PC-3 (cell line): Measurements from ENCODE around the gene EMP3. TPM values are rescaled to one million over a fixed set of nuclear protein-coding genes. Genes with fewer than 3 reads are reported as not detected.

ENCODE experiments used
- ATAC-seq: fragments of 200-7000 bp; cut with Tn5 transposase; 2 replicates; pipeline ENCODE4 v1.9.1; 2020; ENCODE audit warnings: mild to moderate bottlenecking, moderate library complexity
- BruUV-seq: library from RNA; stranded (reverse); fragments of 400-500 nt; replicated peaks from 2 replicates; lab custom pipeline; 2021; lab: Mats Ljungman, UMichigan
- CTCF ChIA-PET: fragments of 300-600 bp; sonication (Branson Sonifier 250); formaldehyde crosslinking; loops from one replicate; lab custom pipeline; 2022; ENCODE audit warnings: antibody characterized with exemption; lab: Charles Lee
- POLR2A ChIA-PET: fragments of 300-600 bp; sonication (Branson Sonifier 250); formaldehyde crosslinking; loops from one replicate; lab custom pipeline; 2022; ENCODE audit warnings: antibody characterized with exemption; ENCODE audit not compliant: unreplicated experiment; lab: Charles Lee
- DNase-seq: peaks from one replicate; pipeline ENCODE4 v3.0.0-alpha.2; 2015
- H2AFZ ChIP-seq: fragments of 300-600 bp; sonication (generic); 2 replicates; pipeline ENCODE4 v1.6.0; 2016; ENCODE audit warnings: antibody characterized with exemption, low read length
- H3F3A ChIP-seq: fragments of 300-600 bp; sonication (generic); one replicate; pipeline ENCODE4 v1.6.0; 2017; ENCODE audit warnings: antibody characterized with exemption, low read length, control low read depth, mild to moderate bottlenecking; ENCODE audit not compliant: unreplicated experiment
- H3K27ac ChIP-seq: fragments of 300-600 bp; sonication (generic); 2 replicates; pipeline ENCODE4 v1.5.1; 2016; ENCODE audit warnings: mild to moderate bottlenecking, low read length
- H3K27me3 ChIP-seq: fragments of 300-600 bp; sonication (generic); 2 replicates; pipeline ENCODE4 v1.6.1; 2016; ENCODE audit warnings: low read length, mixed read lengths
- H3K36me3 ChIP-seq: fragments of 300-600 bp; sonication (generic); 2 replicates; pipeline ENCODE4 v1.6.1; 2016; ENCODE audit warnings: low read depth, mixed run types, low read length, mixed read lengths
- H3K4me1 ChIP-seq: fragments of 300-600 bp; sonication (generic); 2 replicates; pipeline ENCODE4 v1.5.1; 2016; ENCODE audit warnings: low read length; ENCODE audit not compliant: insufficient read depth
- H3K4me2 ChIP-seq: fragments of 300-600 bp; sonication (generic); 2 replicates; pipeline ENCODE4 v1.6.0; 2016; ENCODE audit warnings: low read length
- H3K4me3 ChIP-seq: fragments of 300-600 bp; sonication (generic); 2 replicates; pipeline ENCODE4 v1.5.1; 2016; ENCODE audit warnings: mild to moderate bottlenecking, low read length, mixed read lengths
- H3K79me2 ChIP-seq: fragments of 300-600 bp; sonication (generic); 2 replicates; pipeline ENCODE4 v1.6.1; 2017; ENCODE audit warnings: low read length, mixed read lengths
- H3K9ac ChIP-seq: fragments of 300-600 bp; sonication (generic); 2 replicates; pipeline ENCODE4 v1.6.0; 2016; ENCODE audit warnings: mild to moderate bottlenecking, low read length
- H3K9me2 ChIP-seq: fragments of 300-600 bp; sonication (generic); replicated peaks from 2 replicates; pipeline ENCODE4 v1.6.1; 2016; ENCODE audit warnings: mixed run types, low read length, mixed read lengths
- H3K9me3 ChIP-seq: fragments of 300-600 bp; sonication (generic); 2 replicates; pipeline ENCODE4 v1.6.1; 2016; ENCODE audit warnings: low read length, mixed read lengths
- H4K20me1 ChIP-seq: fragments of 300-600 bp; sonication (generic); 2 replicates; pipeline ENCODE4 v1.6.1; 2016; ENCODE audit warnings: low read length, mixed read lengths
- CTCF ChIP-seq: fragments of 300-600 bp; sonication (generic); conservative IDR thresholded peaks from 2 replicates; pipeline ENCODE4 v1.5.1; 2017; ENCODE audit warnings: antibody characterized with exemption, low read depth, mild to moderate bottlenecking, low read length
- EZH2 ChIP-seq: fragments of 300-600 bp; sonication (generic); IDR thresholded peaks from one replicate; pipeline ENCODE4 v1.6.1; 2017; ENCODE audit warnings: antibody characterized with exemption, mild to moderate bottlenecking, low read length; ENCODE audit not compliant: unreplicated experiment
- EZH2phosphoT487 ChIP-seq: fragments of 300-600 bp; sonication (generic); IDR thresholded peaks from 2 replicates; pipeline ENCODE4 v1.6.1; 2018; ENCODE audit warnings: mild to moderate bottlenecking, antibody characterized with exemption, low read length, borderline replicate concordance
- intact Hi-C: fragments of 100-400 bp; cut with micrococcal nuclease; formaldehyde crosslinking; loops from 2 replicates; pipeline ENCODE4 v1.9.0; 2023
- total RNA-seq: library from RNA; depleted of rRNA; stranded (reverse); fragments of >200 nt; gene quantifications from 2 replicates; pipeline ENCODE4 v1.2.3, GENCODE V29; 2014

The EMP3 gene
- total RNA-seq, 1 experiment from 2014 or later, result 31.9 TPM

- H3K4me2 ChIP-seq, result no peak overlapping the region
- DNase-seq (no peak), ATAC-seq (no peak)
- POLR2A ChIA-PET, result no interaction called here
- no peaks in the 10 kb centered on the region for H3F3A ChIP-seq
- no peaks in the 10 kb centered on the region for H3K36me3 ChIP-seq
- BruUV-seq, result no TSS peak
- no peaks in the 10 kb centered on the region for H3K9me3 ChIP-seq
- CTCF ChIA-PET, result no interaction called here
- no peak overlapping the region for H3K4me3 ChIP-seq
- no peaks in the 10 kb centered on the region for H3K9me2 ChIP-seq
- no peak overlapping the region for H3K9ac ChIP-seq
- TF ChIP-seq EZH2phosphoT487 (no peak), CTCF (no peak), EZH2 (no peak)
- intact Hi-C loops, result no loop called here
- no peaks in the 10 kb centered on the region for H4K20me1 ChIP-seq
- no peaks in the 10 kb centered on the region for H3K4me1 ChIP-seq
- H2AFZ ChIP-seq, result no peak overlapping the region
- no peak overlapping the region for H3K27ac ChIP-seq
- H3K27me3 ChIP-seq, result no peaks in the 10 kb centered on the region
- no peaks in the 10 kb centered on the region for H3K79me2 ChIP-seq
These were observed 23.4 kb downstream of the EMP3 start for GRCh38 chr19:48348737-48349136.

DNA sequence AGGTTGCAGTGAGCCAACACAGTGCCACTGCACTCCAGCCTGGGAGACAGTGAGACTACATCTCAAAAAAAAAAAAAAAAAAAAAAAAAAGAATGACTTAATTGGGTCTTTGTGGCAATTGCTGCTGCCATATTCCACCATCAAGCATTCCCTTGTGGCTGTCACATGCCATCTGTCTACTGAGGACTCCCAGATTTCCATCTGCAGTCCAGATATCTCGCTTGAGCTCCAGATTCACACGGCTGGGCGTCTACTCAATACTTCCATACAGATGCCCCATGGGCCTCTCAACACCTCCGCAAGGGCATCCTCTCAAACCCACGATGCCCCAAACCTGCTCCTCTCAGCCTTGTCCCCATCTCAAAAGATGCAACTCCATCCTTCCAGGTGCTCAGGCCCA lies 25.5 kb downstream of the EMP3 start:
- DNase-seq, result no peak
- no peak overlapping the region for H2AFZ ChIP-seq
- TF ChIP-seq EZH2phosphoT487 (no peak), EZH2 (no peak), CTCF (no peak)
- H3K4me2 ChIP-seq, result no peak overlapping the region
- H3K4me3 ChIP-seq, result no peak overlapping the region
- no peaks in the 10 kb centered on the region for H3K27me3 ChIP-seq
- H3F3A ChIP-seq, result no peaks in the 10 kb centered on the region
- no peaks in the 10 kb centered on the region for H4K20me1 ChIP-seq
- no peak overlapping the region for H3K9ac ChIP-seq
- H3K4me1 ChIP-seq, result no peaks in the 10 kb centered on the region
- CTCF ChIA-PET, result no interaction called here
- no peaks in the 10 kb centered on the region for H3K36me3 ChIP-seq
- no peak overlapping the region for H3K27ac ChIP-seq
- no TSS peak for BruUV-seq
- H3K9me3 ChIP-seq, result no peaks in the 10 kb centered on the region
- H3K9me2 ChIP-seq, result no peaks in the 10 kb centered on the region
- intact Hi-C loops, result no loop called here
- POLR2A ChIA-PET, result interaction anchor here (0.6 kb wide), 1 partner anchor 233 kb away, joined by 3 read pairs; no protein-coding TSS in a partner anchor
- H3K79me2 ChIP-seq, result no peaks in the 10 kb centered on the region
- no peak for ATAC-seq

DNA sequence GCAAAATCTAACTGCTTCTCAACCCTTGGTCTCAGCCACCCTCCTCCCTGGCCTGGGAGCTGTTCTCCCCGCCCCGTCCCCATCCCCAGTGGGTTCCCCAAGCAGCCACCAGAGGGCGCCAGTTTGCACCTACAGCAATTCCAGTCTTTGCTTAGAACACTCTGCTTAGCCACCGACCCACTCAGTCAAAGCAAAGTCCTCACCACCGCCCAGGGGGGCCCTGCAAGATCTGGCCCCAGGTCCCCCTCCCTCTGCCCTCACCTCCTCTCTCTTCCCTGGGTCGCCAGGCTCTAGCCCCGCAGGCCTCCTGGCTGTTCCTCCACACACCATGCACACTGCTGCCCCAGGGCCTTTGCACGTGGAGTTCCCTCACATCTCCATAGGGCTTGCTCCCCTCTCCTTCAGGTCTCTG lies 26.0 kb downstream of the EMP3 start:
- no peaks in the 10 kb centered on the region for H3K9me2 ChIP-seq
- TF ChIP-seq EZH2 (no peak), CTCF (peak; percentile 77)
- H3K9ac ChIP-seq, result no peak overlapping the region
- H3K27me3 ChIP-seq, result no peaks in the 10 kb centered on the region
- POLR2A ChIA-PET, result interaction anchor here (0.6 kb wide), 1 partner anchor 233 kb away, joined by 3 read pairs; no protein-coding TSS in a partner anchor
- ATAC-seq (peak; percentile 70), DNase-seq (peak; percentile 67)
- no peaks in the 10 kb centered on the region for H3K36me3 ChIP-seq
- no peak overlapping the region for H2AFZ ChIP-seq
- BruUV-seq, result no TSS peak
- H3F3A ChIP-seq, result no peaks in the 10 kb centered on the region
- H3K4me2 ChIP-seq, result no peak overlapping the region
- H3K9me3 ChIP-seq, result no peaks in the 10 kb centered on the region
- no peaks in the 10 kb centered on the region for H3K4me1 ChIP-seq
- no peak overlapping the region for H3K27ac ChIP-seq
- no peak overlapping the region for H3K4me3 ChIP-seq
- no peaks in the 10 kb centered on the region for H4K20me1 ChIP-seq
- intact Hi-C loops, result no loop called here
- CTCF ChIA-PET, result no interaction called here
- no peaks in the 10 kb centered on the region for H3K79me2 ChIP-seq
